ENCODE data around the gene HJURP. TPM values are rescaled to one million over a fixed set of nuclear protein-coding genes. Genes with fewer than 3 reads are reported as not detected.

HJURP gene
- polyA plus RNA-seq, 1 donor (not counting 4 experiments of a cell fraction or from before 2014, with no cell fraction given) = 20.2 TPM

GRCh38 chr2:233858331-233858730, 4.0 kb upstream of the HJURP start:
- dilution Hi-C loops (cut with MboI; ENCODE audit: extremely low pct_ligation_motif_present, low sequenced_read_pairs) = no loop called here
- no peak overlapping the region for H3K27ac ChIP-seq (ENCODE audit: control insufficient read depth, insufficient read depth, low read length)
- DNase-seq (ENCODE audit: low read depth, low spot score) (no peak), FAIRE-seq (no peak)
- H3K4me2 ChIP-seq (ENCODE audit: control insufficient read depth, extremely low read depth, insufficient read depth, low read depth, low read length) = no peak overlapping the region
- no peaks in the 10 kb centered on the region for H3K36me3 ChIP-seq (ENCODE audit: control insufficient read depth in 2 of 2, extremely low read depth in 1 of 2, insufficient read depth in 2 of 2, low read length in 2 of 2)
- TF ChIP-seq EZH2 (IDR thresholded peaks at IDR 0.05; ENCODE audit: low read length) = no peak
- no peak for TF ChIP-seq CTCF (optimal IDR thresholded peaks at IDR 0.05 in 1 of 3, IDR thresholded peaks at IDR 0.05 in 1 of 3, conservative IDR thresholded peaks at IDR 0.05 in 1 of 3; ENCODE audit: extremely low read depth in 1 of 3, insufficient read depth in 2 of 3, low read length in 3 of 3)
- H3K79me2 ChIP-seq (ENCODE audit: control insufficient read depth, insufficient read depth, low read length) = peaks cover 10% of the 10 kb centered on the region
- no peaks in the 10 kb centered on the region for H3K9me1 ChIP-seq (ENCODE audit: control insufficient read depth, extremely low read depth, insufficient read depth, low read length)
- no peaks in the 10 kb centered on the region for H3K9me3 ChIP-seq (ENCODE audit: control insufficient read depth, low read depth, low read length)
- H4K20me1 ChIP-seq (ENCODE audit: control insufficient read depth, extremely low read depth, insufficient read depth, low read length) = no peaks in the 10 kb centered on the region
- H3K4me1 ChIP-seq (ENCODE audit: control insufficient read depth, extremely low read depth, insufficient read depth, low read length) = peaks cover 8% of the 10 kb centered on the region
- no peak overlapping the region for H3K9ac ChIP-seq (ENCODE audit: control insufficient read depth, extremely low read depth, insufficient read depth, low read length)
- no peak overlapping the region for H2AFZ ChIP-seq (ENCODE audit: control insufficient read depth, low read length)
- no peak overlapping the region for H3K4me3 ChIP-seq (ENCODE audit: control insufficient read depth in 2 of 3, extremely low read depth in 1 of 3, insufficient read depth in 2 of 3, low read depth in 1 of 3, low read length in 3 of 3)
- no peaks in the 10 kb centered on the region for H3K27me3 ChIP-seq (ENCODE audit: control insufficient read depth, extremely low read depth, insufficient read depth, low read length)

- FAIRE-seq (no peak), DNase-seq (ENCODE audit: low read depth, low spot score) (no peak)
Observed at GRCh38 chr2:233857511-233858141, 3.3 kb upstream of the HJURP start.

More at GRCh38 chr2:233857511-233858141, 3.3 kb upstream of the HJURP start:
- no peaks in the 10 kb centered on the region for H3K27me3 ChIP-seq (ENCODE audit: control insufficient read depth, extremely low read depth, insufficient read depth, low read length)
- peaks cover 15% of the 10 kb centered on the region for H3K4me1 ChIP-seq (ENCODE audit: control insufficient read depth, extremely low read depth, insufficient read depth, low read length)
- H3K4me3 ChIP-seq (ENCODE audit: control insufficient read depth in 2 of 3, extremely low read depth in 1 of 3, insufficient read depth in 2 of 3, low read depth in 1 of 3, low read length in 3 of 3) = no peak overlapping the region
- peaks cover 17% of the 10 kb centered on the region for H3K79me2 ChIP-seq (ENCODE audit: control insufficient read depth, insufficient read depth, low read length)
- TF ChIP-seq CTCF (optimal IDR thresholded peaks at IDR 0.05 in 1 of 3, IDR thresholded peaks at IDR 0.05 in 1 of 3, conservative IDR thresholded peaks at IDR 0.05 in 1 of 3; ENCODE audit: extremely low read depth in 1 of 3, insufficient read depth in 2 of 3, low read length in 3 of 3) (peak; percentile 76 to 89 (median 87)), EZH2 (IDR thresholded peaks at IDR 0.05; ENCODE audit: low read length) (no peak)
- H3K9me3 ChIP-seq (ENCODE audit: control insufficient read depth, low read depth, low read length) = no peaks in the 10 kb centered on the region
- no peak overlapping the region for H3K27ac ChIP-seq (ENCODE audit: control insufficient read depth, insufficient read depth, low read length)
- H3K9me1 ChIP-seq (ENCODE audit: control insufficient read depth, extremely low read depth, insufficient read depth, low read length) = no peaks in the 10 kb centered on the region
- no peaks in the 10 kb centered on the region for H4K20me1 ChIP-seq (ENCODE audit: control insufficient read depth, extremely low read depth, insufficient read depth, low read length)
- H3K36me3 ChIP-seq (ENCODE audit: control insufficient read depth in 2 of 2, extremely low read depth in 1 of 2, insufficient read depth in 2 of 2, low read length in 2 of 2) = no peaks in the 10 kb centered on the region
- dilution Hi-C loops (cut with MboI; ENCODE audit: extremely low pct_ligation_motif_present, low sequenced_read_pairs) = no loop called here
- H3K4me2 ChIP-seq (ENCODE audit: control insufficient read depth, extremely low read depth, insufficient read depth, low read depth, low read length) = no peak overlapping the region
- no peak overlapping the region for H2AFZ ChIP-seq (ENCODE audit: control insufficient read depth, low read length)
- H3K9ac ChIP-seq (ENCODE audit: control insufficient read depth, extremely low read depth, insufficient read depth, low read length) = no peak overlapping the region

All from keratinocyte (primary cell).